NCI-H82 (cell line): ENCODE results near the gene ING3.
"Not testable (repeated sequence)": the region's sequence is repeated elsewhere in the genome, so short reads cannot be mapped to it uniquely, and the experiment has no call there.

Source experiments
- DNase-seq: peaks from one replicate; lab custom pipeline; 2025; lab: John Stamatoyannopoulos, UW

The ING3 gene

GRCh38 chr7:120951309-120951699 is 727 bp downstream of the ING3 start:
- no peak for DNase-seq

- peak; percentile 12 for DNase-seq
Measured at GRCh38 chr7:120951826-120952225, 1.2 kb downstream of the ING3 start.

GRCh38 chr7:120955577-120956149 is 5.1 kb downstream of the ING3 start:
- DNase-seq = no peak

GRCh38 chr7:120959929-120960484 is 9.4 kb downstream of the ING3 start:
- no peak for DNase-seq

GRCh38 chr7:120960714-120961113 is 10.1 kb downstream of the ING3 start:
- no peak for DNase-seq

- peak; percentile 76 for DNase-seq
Measured at GRCh38 chr7:120961638-120962173, 11.1 kb downstream of the ING3 start.

- peak; percentile 59 for DNase-seq
Measured at GRCh38 chr7:120964088-120964487, 13.5 kb downstream of the ING3 start.

- DNase-seq = no peak
Measured at GRCh38 chr7:120966961-120967360, 16.4 kb downstream of the ING3 start.

GRCh38 chr7:120973849-120974248 is 23.3 kb downstream of the ING3 start:
- no peak for DNase-seq

- DNase-seq = no peak
Measured at GRCh38 chr7:120979765-120980499, 29.4 kb downstream of the ING3 start.

- DNase-seq = no peak
Measured at GRCh38 chr7:120981117-120981516, 30.5 kb downstream of the ING3 start.

- DNase-seq = no peak
Measured at GRCh38 chr7:120981888-120982615, 31.5 kb downstream of the ING3 start.

- DNase-seq = not testable (repeated sequence)
Measured at GRCh38 chr7:120983592-120983991, 33.0 kb downstream of the ING3 start.

- no peak for DNase-seq
Measured at GRCh38 chr7:120984406-120984805, 33.8 kb downstream of the ING3 start.

GRCh38 chr7:120985130-120985758 is 34.7 kb downstream of the ING3 start:
- DNase-seq = no peak

- DNase-seq = no peak
Measured at GRCh38 chr7:120985839-120986238, 35.3 kb downstream of the ING3 start.

GRCh38 chr7:120986650-120987049 is 36.1 kb downstream of the ING3 start:
- no peak for DNase-seq

GRCh38 chr7:120987280-120987679 is 36.7 kb downstream of the ING3 start:
- no peak for DNase-seq

GRCh38 chr7:120987683-120988590 is 37.4 kb downstream of the ING3 start:
- peak; percentile 88 for DNase-seq

- DNase-seq = peak; percentile 65
Measured at GRCh38 chr7:120988591-120989256, 38.1 kb downstream of the ING3 start, which contains the start of gene CPED1. CPED1 (plus strand) TSS chr7:120988711; CDS start chr7:120989622, 911 bp downstream.
